ENCODE measurements around the gene CD300LD.

GRCh38 chr17:74567397-74567796 is 24.7 kb downstream of the CD300LD start, which contains the start of gene CD300H:
- TF ChIP-seq CTCF (IDR thresholded peaks at IDR 0.05; ENCODE audit: poor library complexity, severe bottlenecking) = no peak
- no peak for TF ChIP-seq MXI1 (conservative IDR thresholded peaks at IDR 0.05; ENCODE audit: poor library complexity, severe bottlenecking)
- TF ChIP-seq RAD21 (conservative IDR thresholded peaks at IDR 0.05) = no peak
- no peak for TF ChIP-seq EP300 (conservative IDR thresholded peaks at IDR 0.05; ENCODE audit: poor library complexity, severe bottlenecking)
- no peak for TF ChIP-seq REST (IDR thresholded peaks at IDR 0.05; ENCODE audit: borderline replicate concordance)
- no peak for TF ChIP-seq POLR2AphosphoS5 (IDR thresholded peaks at IDR 0.05)
- no peak for TF ChIP-seq SMC3 (conservative IDR thresholded peaks at IDR 0.05; ENCODE audit: poor library complexity)
- TF ChIP-seq EZH2 (IDR thresholded peaks at IDR 0.05; ENCODE audit: borderline replicate concordance, insufficient read depth, low read length, poor library complexity, severe bottlenecking) = no peak
